Panc1 (cell line): ENCODE results near the gene GRM4.

Source experiments
- POLR2AphosphoS5 ChIP-seq: IDR thresholded peaks from 2 replicates; pipeline ENCODE4 v1.6.1; 2012; ENCODE audit warnings: mild to moderate bottlenecking, low read depth, low read length, moderate library complexity
- SIN3A ChIP-seq: IDR thresholded peaks from 2 replicates; pipeline ENCODE4 v1.6.1; 2012; ENCODE audit warnings: low read depth, mild to moderate bottlenecking, low read length, moderate library complexity, borderline replicate concordance; ENCODE audit not compliant: insufficient read depth
- TF ChIP-seq, protein P1 (sequence below): fragments of 450-650 bp; IDR thresholded peaks from 2 replicates; pipeline ENCODE4 v1.5.1; 2017; ENCODE audit warnings: mild to moderate bottlenecking
- TF ChIP-seq, protein P2 (sequence below), 2 experiments: IDR thresholded peaks; 2 replicates each; pipeline ENCODE4 v1.6.1; 2011 to 2012; ENCODE audit warnings: low read depth in 2 of 2, control low read depth in 1 of 2, low read length in 1 of 2, mild to moderate bottlenecking in 1 of 2, moderate library complexity in 1 of 2; ENCODE audit not compliant: insufficient read depth in 1 of 2

DNA sequence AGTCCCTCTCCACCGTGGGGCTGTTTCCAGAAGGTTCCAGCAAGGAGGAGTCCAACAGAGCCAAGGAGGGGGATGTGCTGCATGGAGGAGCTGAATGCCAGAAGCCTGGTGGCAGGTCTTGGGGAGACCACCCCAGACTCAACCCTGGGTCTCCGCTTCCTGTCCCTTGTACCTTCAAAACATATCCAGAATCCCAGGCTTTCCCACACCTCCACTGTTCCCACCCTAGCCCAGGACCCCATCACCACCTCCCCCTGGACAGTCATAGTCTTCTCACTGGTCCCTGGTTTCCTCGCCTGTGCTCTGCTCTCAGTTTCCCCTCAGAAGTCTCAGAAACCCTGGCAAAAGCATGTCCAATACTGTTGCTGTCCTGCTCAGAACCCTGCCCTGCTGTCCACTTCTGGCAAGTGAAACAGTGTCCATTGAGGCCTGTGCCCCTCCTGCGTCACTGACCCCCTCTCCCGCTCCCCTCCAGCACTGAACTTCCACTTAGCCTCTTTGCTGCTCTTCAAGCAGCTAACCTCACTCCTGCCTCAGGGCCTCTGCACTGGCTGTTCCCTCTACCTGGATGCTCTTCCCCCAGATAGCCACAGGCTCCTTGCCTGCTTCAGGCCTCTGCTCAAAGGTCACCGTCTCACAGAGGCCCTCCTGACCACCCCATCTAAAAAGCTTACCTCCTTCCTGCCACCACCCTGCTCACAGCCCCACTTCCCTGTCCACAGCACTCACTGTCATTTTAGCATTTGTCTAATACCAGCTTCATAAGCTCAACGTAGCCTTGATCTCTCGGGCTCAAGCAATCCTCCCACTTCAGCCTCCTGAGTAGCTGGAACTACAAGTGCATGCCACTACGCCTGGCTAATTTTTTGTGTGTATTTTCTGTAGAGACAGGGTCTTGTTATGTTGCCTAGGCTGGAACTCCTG is 169.2 kb downstream of the GRM4 start:
- TF ChIP-seq, protein P1, sequence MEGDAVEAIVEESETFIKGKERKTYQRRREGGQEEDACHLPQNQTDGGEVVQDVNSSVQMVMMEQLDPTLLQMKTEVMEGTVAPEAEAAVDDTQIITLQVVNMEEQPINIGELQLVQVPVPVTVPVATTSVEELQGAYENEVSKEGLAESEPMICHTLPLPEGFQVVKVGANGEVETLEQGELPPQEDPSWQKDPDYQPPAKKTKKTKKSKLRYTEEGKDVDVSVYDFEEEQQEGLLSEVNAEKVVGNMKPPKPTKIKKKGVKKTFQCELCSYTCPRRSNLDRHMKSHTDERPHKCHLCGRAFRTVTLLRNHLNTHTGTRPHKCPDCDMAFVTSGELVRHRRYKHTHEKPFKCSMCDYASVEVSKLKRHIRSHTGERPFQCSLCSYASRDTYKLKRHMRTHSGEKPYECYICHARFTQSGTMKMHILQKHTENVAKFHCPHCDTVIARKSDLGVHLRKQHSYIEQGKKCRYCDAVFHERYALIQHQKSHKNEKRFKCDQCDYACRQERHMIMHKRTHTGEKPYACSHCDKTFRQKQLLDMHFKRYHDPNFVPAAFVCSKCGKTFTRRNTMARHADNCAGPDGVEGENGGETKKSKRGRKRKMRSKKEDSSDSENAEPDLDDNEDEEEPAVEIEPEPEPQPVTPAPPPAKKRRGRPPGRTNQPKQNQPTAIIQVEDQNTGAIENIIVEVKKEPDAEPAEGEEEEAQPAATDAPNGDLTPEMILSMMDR: no peak
- TF ChIP-seq POLR2AphosphoS5 (no peak), SIN3A (no peak)
- TF ChIP-seq, protein P2, sequence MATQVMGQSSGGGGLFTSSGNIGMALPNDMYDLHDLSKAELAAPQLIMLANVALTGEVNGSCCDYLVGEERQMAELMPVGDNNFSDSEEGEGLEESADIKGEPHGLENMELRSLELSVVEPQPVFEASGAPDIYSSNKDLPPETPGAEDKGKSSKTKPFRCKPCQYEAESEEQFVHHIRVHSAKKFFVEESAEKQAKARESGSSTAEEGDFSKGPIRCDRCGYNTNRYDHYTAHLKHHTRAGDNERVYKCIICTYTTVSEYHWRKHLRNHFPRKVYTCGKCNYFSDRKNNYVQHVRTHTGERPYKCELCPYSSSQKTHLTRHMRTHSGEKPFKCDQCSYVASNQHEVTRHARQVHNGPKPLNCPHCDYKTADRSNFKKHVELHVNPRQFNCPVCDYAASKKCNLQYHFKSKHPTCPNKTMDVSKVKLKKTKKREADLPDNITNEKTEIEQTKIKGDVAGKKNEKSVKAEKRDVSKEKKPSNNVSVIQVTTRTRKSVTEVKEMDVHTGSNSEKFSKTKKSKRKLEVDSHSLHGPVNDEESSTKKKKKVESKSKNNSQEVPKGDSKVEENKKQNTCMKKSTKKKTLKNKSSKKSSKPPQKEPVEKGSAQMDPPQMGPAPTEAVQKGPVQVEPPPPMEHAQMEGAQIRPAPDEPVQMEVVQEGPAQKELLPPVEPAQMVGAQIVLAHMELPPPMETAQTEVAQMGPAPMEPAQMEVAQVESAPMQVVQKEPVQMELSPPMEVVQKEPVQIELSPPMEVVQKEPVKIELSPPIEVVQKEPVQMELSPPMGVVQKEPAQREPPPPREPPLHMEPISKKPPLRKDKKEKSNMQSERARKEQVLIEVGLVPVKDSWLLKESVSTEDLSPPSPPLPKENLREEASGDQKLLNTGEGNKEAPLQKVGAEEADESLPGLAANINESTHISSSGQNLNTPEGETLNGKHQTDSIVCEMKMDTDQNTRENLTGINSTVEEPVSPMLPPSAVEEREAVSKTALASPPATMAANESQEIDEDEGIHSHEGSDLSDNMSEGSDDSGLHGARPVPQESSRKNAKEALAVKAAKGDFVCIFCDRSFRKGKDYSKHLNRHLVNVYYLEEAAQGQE (IDR thresholded peaks at IDR 0.05; ENCODE audit: insufficient read depth in 1 of 2, low read depth in 2 of 2, low read length in 1 of 2): no peak
